CD14-positive monocyte (primary cell): ENCODE results near the gene GRK1. TPM values are rescaled to one million over a fixed set of nuclear protein-coding genes. Genes with fewer than 3 reads are reported as not detected.

Experiments used
- DNase-seq, 3 donors: peaks; one replicate each; pipeline ENCODE4 v3.0.0-alpha.2; 2011 to 2022
- H2AFZ ChIP-seq: 2 replicates; pipeline ENCODE4 v1.6.0; 2012; ENCODE audit warnings: mild to moderate bottlenecking, low read depth, low read length, inconsistent platforms; ENCODE audit not compliant: insufficient read depth, poor library complexity, severe bottlenecking
- H3K27ac ChIP-seq, 2 donors: 1 replicate in 1 of 2; 2 replicates in 1 of 2; pipeline ENCODE4 v1.5.1; 2012 to 2013; ENCODE audit warnings: low read length in 2 of 2, control low read depth in 1 of 2, inconsistent platforms in 1 of 2, low read depth in 1 of 2, mild to moderate bottlenecking in 1 of 2
- H3K27me3 ChIP-seq, 2 donors: one replicate each; pipeline versions ENCODE4 v1.6.0 to v1.6.1; 2011 to 2013; ENCODE audit warnings: low read length in 2 of 2; ENCODE audit not compliant: control insufficient read depth in 2 of 2, insufficient read depth in 2 of 2
- H3K36me3 ChIP-seq, 2 donors: replicated peaks in 1 of 2; 1 replicate in 1 of 2; 2 replicates in 1 of 2; pipeline versions ENCODE4 v1.5.1 to v1.6.1; 2012 to 2013; ENCODE audit warnings: low read length in 2 of 2, control low read depth in 1 of 2, inconsistent platforms in 1 of 2, mild to moderate bottlenecking in 1 of 2; ENCODE audit not compliant: insufficient read depth in 2 of 2, control insufficient read depth in 1 of 2
- H3K4me1 ChIP-seq, 2 donors: 1 replicate in 1 of 2; 2 replicates in 1 of 2; pipeline versions ENCODE4 v1.5.1 to v1.6.1; 2012 to 2013; ENCODE audit warnings: low read length in 2 of 2, control low read depth in 1 of 2, inconsistent platforms in 1 of 2, mild to moderate bottlenecking in 1 of 2, moderate library complexity in 1 of 2; ENCODE audit not compliant: insufficient read depth in 2 of 2, control insufficient read depth in 1 of 2
- H3K4me2 ChIP-seq: replicated peaks from 2 replicates; pipeline ENCODE3; 2012; ENCODE audit warnings: low read length, moderate library complexity, mild to moderate bottlenecking; ENCODE audit not compliant: poor library complexity, severe bottlenecking; ENCODE audit errors: extremely low read depth
- H3K4me3 ChIP-seq, 3 experiments: fragments of 200-600 bp in 1 of 3; sonication (generic) in 1 of 3; replicated peaks in 1 of 3; 1 replicate in 2 of 3; 2 replicates in 1 of 3; pipeline ENCODE4 v1.5.1; 2011 to 2013; ENCODE audit warnings: low read length in 3 of 3, mild to moderate bottlenecking in 3 of 3, control low read depth in 2 of 3, low read depth in 2 of 3, inconsistent platforms in 1 of 3, moderate library complexity in 1 of 3
- H3K79me2 ChIP-seq: 2 replicates; pipeline ENCODE4 v1.6.0; 2012; ENCODE audit warnings: mild to moderate bottlenecking, control low read depth, inconsistent platforms, low read length, moderate library complexity; ENCODE audit not compliant: insufficient read depth
- H3K9ac ChIP-seq: 2 replicates; pipeline ENCODE4 v1.6.0; 2017; ENCODE audit warnings: low read length, mild to moderate bottlenecking; ENCODE audit not compliant: insufficient read depth, poor library complexity, severe bottlenecking
- H3K9me3 ChIP-seq, 2 donors: replicated peaks in 1 of 2; 1 replicate in 1 of 2; 2 replicates in 1 of 2; pipeline versions ENCODE4 v1.5.1 to v1.6.1; 2012 to 2013; ENCODE audit warnings: low read length in 2 of 2, control low read depth in 1 of 2; ENCODE audit not compliant: control insufficient read depth in 1 of 2, insufficient read depth in 1 of 2
- H4K20me1 ChIP-seq: 2 replicates; pipeline ENCODE4 v1.6.0; 2012; ENCODE audit warnings: mild to moderate bottlenecking, low read length, control low read depth, moderate library complexity; ENCODE audit not compliant: insufficient read depth
- H3K27ac Mint-ChIP-seq, 7 donors: one replicate each; pipeline ENCODE4 v1.8.0; 2020; ENCODE audit warnings: mild to moderate bottlenecking in 7 of 7, mixed read lengths in 7 of 7, moderate library complexity in 6 of 7, inconsistent platforms in 2 of 7
- H3K27me3 Mint-ChIP-seq, 3 donors: one replicate each; pipeline ENCODE4 v1.8.0; 2021 to 2022; ENCODE audit warnings: low read depth in 3 of 3, mild to moderate bottlenecking in 3 of 3, mixed read lengths in 3 of 3, moderate library complexity in 3 of 3, inconsistent platforms in 1 of 3
- H3K36me3 Mint-ChIP-seq, 2 donors: one replicate each; pipeline ENCODE4 v1.8.0; 2020; ENCODE audit warnings: mixed read lengths in 2 of 2, inconsistent platforms in 1 of 2, mild to moderate bottlenecking in 1 of 2
- H3K4me1 Mint-ChIP-seq: one replicate; pipeline ENCODE4 v1.8.0; 2020; ENCODE audit warnings: mild to moderate bottlenecking, mixed read lengths
- H3K4me3 Mint-ChIP-seq, 2 donors: one replicate each; pipeline ENCODE4 v1.8.0; 2020; ENCODE audit warnings: mild to moderate bottlenecking in 2 of 2, mixed read lengths in 2 of 2, moderate library complexity in 1 of 2
- H3K9me3 Mint-ChIP-seq, 7 donors: one replicate each; pipeline ENCODE4 v1.8.0; 2020 to 2022; ENCODE audit warnings: mixed read lengths in 7 of 7, mild to moderate bottlenecking in 6 of 7, moderate library complexity in 6 of 7, inconsistent platforms in 2 of 7
- WGBS: methylation state at CpG from one replicate; pipeline ENCODE4 v1.1.5; 2013; ENCODE audit warnings: missing lambda C conversion rate; ENCODE audit not compliant: insufficient coverage; 5-methylcytosine and 5-hydroxymethylcytosine counted together
- intact Hi-C, 2 donors: fragments of 100-400 bp; cut with micrococcal nuclease; formaldehyde crosslinking; loops; one replicate each; pipeline versions ENCODE4 v1.15.0 to v1.15.1; 2023
- polyA minus RNA-seq: library from RNA; depleted of rRNA, polyadenylated mRNA; stranded (reverse); fragments of >200 nt; gene quantifications from 2 replicates; pipeline ENCODE4 v1.2.3, GENCODE V29; 2012
- polyA plus RNA-seq, 3 donors: library from polyadenylated mRNA; depleted of rRNA in 1 of 3; unstranded in 2 of 3; stranded (reverse) in 1 of 3; fragments of 300-500 nt in 2 of 3; fragments of >200 nt in 1 of 3; fragmentation: Illumina TruSeq in 2 of 3; gene quantifications; 1 replicate in 2 of 3; 2 replicates in 1 of 3; pipeline ENCODE4 v1.2.3, GENCODE V29; 2012 to 2021
- total RNA-seq, 12 experiments: library from RNA in 1 of 12; stranded (reverse) in 1 of 12; fragments of 120-200 nt in 1 of 12; gene quantifications; one replicate each; pipeline ENCODE4 v1.2.4 and lab custom pipeline; 2013 to 2026; ENCODE audit warnings: mixed read lengths in 6 of 12, inconsistent platforms in 1 of 12
- TF ChIP-seq, protein P1 (sequence below): fragments of 200-600 bp; IDR thresholded peaks from one replicate; pipeline ENCODE4 v1.8.0; 2022; ENCODE audit warnings: antibody characterized with exemption, mild to moderate bottlenecking

The GRK1 gene
- total RNA-seq (2013) = not detected
- polyA plus RNA-seq (not detected), polyA minus RNA-seq (not detected in 2 replicates), total RNA-seq (lab: John Stamatoyannopoulos, UW) (0 to 0.91 (median 0.16) reads per million in 11 experiments)

DNA sequence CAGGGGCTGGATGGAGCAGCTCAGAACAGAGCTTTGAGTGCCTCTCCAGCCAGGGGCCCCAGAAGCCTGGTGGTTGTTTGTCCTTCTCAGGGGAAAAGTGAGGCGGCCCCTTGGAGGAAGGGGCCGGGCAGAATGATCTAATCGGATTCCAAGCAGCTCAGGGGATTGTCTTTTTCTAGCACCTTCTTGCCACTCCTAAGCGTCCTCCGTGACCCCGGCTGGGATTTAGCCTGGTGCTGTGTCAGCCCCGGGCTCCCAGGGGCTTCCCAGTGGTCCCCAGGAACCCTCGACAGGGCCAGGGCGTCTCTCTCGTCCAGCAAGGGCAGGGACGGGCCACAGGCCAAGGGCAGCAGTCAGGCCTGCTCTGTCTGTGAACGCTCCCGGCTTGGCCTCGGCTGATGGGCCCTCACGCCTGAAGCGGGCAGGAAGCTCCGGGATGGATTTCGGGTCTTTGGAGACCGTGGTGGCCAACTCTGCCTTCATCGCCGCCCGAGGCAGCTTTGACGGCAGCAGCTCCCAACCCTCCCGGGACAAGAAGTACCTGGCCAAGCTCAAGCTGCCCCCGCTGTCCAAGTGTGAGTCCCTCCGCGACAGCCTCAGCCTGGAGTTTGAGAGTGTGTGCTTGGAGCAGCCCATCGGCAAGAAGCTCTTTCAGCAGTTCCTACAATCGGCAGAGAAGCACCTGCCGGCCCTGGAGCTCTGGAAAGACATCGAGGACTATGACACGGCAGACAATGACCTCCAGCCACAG lies at the start of gene GRK1:
GRK1 (plus strand) TSS at position 269 of the 751 bp plus-strand sequence; CDS start at position 437, 168 bp downstream.
- no peak within 1 kb of the TSS for H3K4me2 ChIP-seq
- Mint-ChIP-seq H3K4me1 (no peaks in the 10 kb centered on the region), H3K36me3 (no peaks in the 10 kb centered on the region), H3K27ac (peak within 1 kb of the TSS in 3 of 7 donors; percentile 10 to 82 (median 69)), H3K4me3 (no peak within 1 kb of the TSS), H3K27me3 (peaks cover 0 to 19% (median 2%) of the 10 kb centered on the region in 3 donors), H3K9me3 (peaks cover 0 to 14% (median 2%) of the 10 kb centered on the region in 7 donors)
- H4K20me1 ChIP-seq = no peaks in the 10 kb centered on the region
- no peaks in the 10 kb centered on the region for H3K4me1 ChIP-seq
- no peak within 1 kb of the TSS for H3K9ac ChIP-seq
- H3K9me3 ChIP-seq = peaks cover under 1 to 7% of the 10 kb centered on the region in 2 donors
- no peaks in the 10 kb centered on the region for H3K27me3 ChIP-seq
- WGBS = 92% methylated on average over 31 of the region's 32 CpGs
- no peak within 1 kb of the TSS for H2AFZ ChIP-seq
- H3K27ac ChIP-seq = no peak within 1 kb of the TSS
- no peak within 1 kb of the TSS for H3K4me3 ChIP-seq
- no peak for DNase-seq
- no peaks in the 10 kb centered on the region for H3K36me3 ChIP-seq
- TF ChIP-seq, protein P1, sequence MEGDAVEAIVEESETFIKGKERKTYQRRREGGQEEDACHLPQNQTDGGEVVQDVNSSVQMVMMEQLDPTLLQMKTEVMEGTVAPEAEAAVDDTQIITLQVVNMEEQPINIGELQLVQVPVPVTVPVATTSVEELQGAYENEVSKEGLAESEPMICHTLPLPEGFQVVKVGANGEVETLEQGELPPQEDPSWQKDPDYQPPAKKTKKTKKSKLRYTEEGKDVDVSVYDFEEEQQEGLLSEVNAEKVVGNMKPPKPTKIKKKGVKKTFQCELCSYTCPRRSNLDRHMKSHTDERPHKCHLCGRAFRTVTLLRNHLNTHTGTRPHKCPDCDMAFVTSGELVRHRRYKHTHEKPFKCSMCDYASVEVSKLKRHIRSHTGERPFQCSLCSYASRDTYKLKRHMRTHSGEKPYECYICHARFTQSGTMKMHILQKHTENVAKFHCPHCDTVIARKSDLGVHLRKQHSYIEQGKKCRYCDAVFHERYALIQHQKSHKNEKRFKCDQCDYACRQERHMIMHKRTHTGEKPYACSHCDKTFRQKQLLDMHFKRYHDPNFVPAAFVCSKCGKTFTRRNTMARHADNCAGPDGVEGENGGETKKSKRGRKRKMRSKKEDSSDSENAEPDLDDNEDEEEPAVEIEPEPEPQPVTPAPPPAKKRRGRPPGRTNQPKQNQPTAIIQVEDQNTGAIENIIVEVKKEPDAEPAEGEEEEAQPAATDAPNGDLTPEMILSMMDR = no peak
- no peaks in the 10 kb centered on the region for H3K79me2 ChIP-seq
- intact Hi-C loops = no loop called here

DNA sequence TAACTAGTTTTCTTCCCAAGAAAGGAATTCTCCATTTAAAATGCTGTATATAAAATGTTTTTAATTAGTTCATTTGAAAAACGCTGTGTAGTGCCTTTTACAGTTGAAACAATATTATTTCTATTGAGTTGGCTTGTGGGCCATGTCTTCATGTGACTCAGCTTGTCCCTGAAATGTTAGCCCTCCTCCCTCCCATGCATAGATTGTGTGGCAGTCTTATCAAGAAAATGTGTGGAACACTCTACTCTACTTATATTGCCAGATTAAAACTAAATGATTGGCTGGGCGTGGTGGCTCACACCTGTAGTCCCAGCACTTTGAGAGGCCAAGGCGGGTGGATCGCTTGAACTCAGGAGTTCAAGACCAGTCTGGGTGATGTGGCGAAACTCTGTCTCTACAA lies 49.1 kb upstream of the GRK1 start:
- no peak overlapping the region for H3K4me3 ChIP-seq
- peaks cover 74% of the 10 kb centered on the region for H3K79me2 ChIP-seq
- H4K20me1 ChIP-seq = no peaks in the 10 kb centered on the region
- H3K9me3 Mint-ChIP-seq = peaks cover 0 to 4% (median 0%) of the 10 kb centered on the region in 7 donors
- peak overlapping the region in 1 of 2 donors; percentile 27 for H3K27ac ChIP-seq
- DNase-seq = no peak
- peaks cover 35 to 39% of the 10 kb centered on the region in 2 donors for H3K4me1 ChIP-seq
- H3K27me3 ChIP-seq = no peaks in the 10 kb centered on the region
- peaks cover 29% of the 10 kb centered on the region for H3K4me1 Mint-ChIP-seq
- 100% methylated on average over 3 of the region's 5 CpGs for WGBS
- no peak overlapping the region for H3K4me3 Mint-ChIP-seq
- H3K4me2 ChIP-seq = no peak overlapping the region
- TF ChIP-seq, protein P1 = no peak
- no peak overlapping the region for H2AFZ ChIP-seq
- H3K27me3 Mint-ChIP-seq = no peaks in the 10 kb centered on the region
- H3K36me3 ChIP-seq = peaks cover 0 to 23% of the 10 kb centered on the region in 2 donors
- intact Hi-C loops = no loop called here
- H3K27ac Mint-ChIP-seq = peak overlapping the region in 6 of 7 donors; percentile 20 to 80 (median 44)
- peaks cover 8 to 20% of the 10 kb centered on the region in 2 donors for H3K36me3 Mint-ChIP-seq
- no peaks in the 10 kb centered on the region for H3K9me3 ChIP-seq
- H3K9ac ChIP-seq = no peak overlapping the region
